Glutamatergic neuron (in vitro differentiated cells): Measurements from ENCODE around the gene HSPA12A. TPM values are rescaled to one million over a fixed set of nuclear protein-coding genes. Genes with fewer than 3 reads are reported as not detected.

Experiments used
- DNase-seq: peaks from one replicate; pipeline ENCODE4 v3.0.0; 2022
- H3K27ac Mint-ChIP-seq: one replicate; pipeline ENCODE4 v1.8.0; 2020; ENCODE audit warnings: mild to moderate bottlenecking, mixed read lengths, inconsistent platforms; ENCODE audit not compliant: unreplicated experiment
- H3K27me3 Mint-ChIP-seq: one replicate; pipeline ENCODE4 v1.8.0; 2020; ENCODE audit warnings: mild to moderate bottlenecking, moderate library complexity, mixed read lengths, inconsistent platforms; ENCODE audit not compliant: unreplicated experiment
- H3K36me3 Mint-ChIP-seq: one replicate; pipeline ENCODE4 v1.8.0; 2020; ENCODE audit warnings: mild to moderate bottlenecking, mixed read lengths, inconsistent platforms; ENCODE audit not compliant: unreplicated experiment
- H3K4me1 Mint-ChIP-seq: one replicate; pipeline ENCODE4 v1.8.0; 2020; ENCODE audit warnings: mild to moderate bottlenecking, low read depth, mixed read lengths, inconsistent platforms; ENCODE audit not compliant: unreplicated experiment
- H3K4me3 Mint-ChIP-seq: one replicate; pipeline ENCODE4 v1.8.0; 2020; ENCODE audit warnings: mild to moderate bottlenecking, mixed read lengths, inconsistent platforms; ENCODE audit not compliant: unreplicated experiment
- H3K9me3 Mint-ChIP-seq: one replicate; pipeline ENCODE4 v1.8.0; 2020; ENCODE audit warnings: mild to moderate bottlenecking, moderate library complexity, mixed read lengths, inconsistent platforms; ENCODE audit not compliant: unreplicated experiment
- CTCF ChIP-seq: fragments of 200-600 bp; sonication (generic); IDR thresholded peaks from one replicate; pipeline ENCODE4 v1.5.0; 2021; ENCODE audit not compliant: partially characterized antibody, unreplicated experiment
- total RNA-seq: library from RNA; stranded (reverse); fragmentation: NEBNext Ultra II Directional; extraction: Animal tissue kit (Norgen Biotek cat#: 25700); gene quantifications from one replicate; pipeline ENCODE4 v1.2.1, GENCODE V29; 2021; ENCODE audit not compliant: unreplicated experiment

HSPA12A gene
- total RNA-seq, 1 donor from 2014 or later = 75.0 TPM

- Mint-ChIP-seq H3K27me3 (peaks cover 6% of the 10 kb centered on the region), H3K9me3 (no peaks in the 10 kb centered on the region), H3K27ac (no peak overlapping the region), H3K4me3 (no peak overlapping the region), H3K36me3 (peaks cover 9% of the 10 kb centered on the region), H3K4me1 (no peaks in the 10 kb centered on the region)
- no peak for TF ChIP-seq CTCF
- no peak for DNase-seq
Observed at GRCh38 chr10:116676118-116676517, 66.2 kb downstream of the HSPA12A start.

GRCh38 chr10:116674901-116675423, 67.4 kb downstream of the HSPA12A start:
- Mint-ChIP-seq H3K9me3 (peaks cover 2% of the 10 kb centered on the region), H3K4me3 (no peak overlapping the region), H3K4me1 (no peaks in the 10 kb centered on the region), H3K36me3 (peaks cover 10% of the 10 kb centered on the region), H3K27me3 (peaks cover 7% of the 10 kb centered on the region), H3K27ac (no peak overlapping the region)
- TF ChIP-seq CTCF = no peak
- DNase-seq = no peak

- DNase-seq = no peak
- H3K36me3 Mint-ChIP-seq = peaks cover 10% of the 10 kb centered on the region
- H3K27me3 Mint-ChIP-seq = peaks cover 7% of the 10 kb centered on the region
- no peak overlapping the region for H3K4me3 Mint-ChIP-seq
- no peak overlapping the region for H3K27ac Mint-ChIP-seq
- H3K9me3 Mint-ChIP-seq = peaks cover 2% of the 10 kb centered on the region
- no peaks in the 10 kb centered on the region for H3K4me1 Mint-ChIP-seq
- TF ChIP-seq CTCF = no peak
Observed at GRCh38 chr10:116673866-116674265, 68.5 kb downstream of the HSPA12A start.

GRCh38 chr10:116672891-116673290, 69.5 kb downstream of the HSPA12A start:
- peaks cover 2% of the 10 kb centered on the region for H3K9me3 Mint-ChIP-seq
- no peak overlapping the region for H3K4me3 Mint-ChIP-seq
- peaks cover 7% of the 10 kb centered on the region for H3K27me3 Mint-ChIP-seq
- no peak overlapping the region for H3K27ac Mint-ChIP-seq
- H3K4me1 Mint-ChIP-seq = no peaks in the 10 kb centered on the region
- no peak for TF ChIP-seq CTCF
- peaks cover 10% of the 10 kb centered on the region for H3K36me3 Mint-ChIP-seq
- DNase-seq = no peak

- H3K9me3 Mint-ChIP-seq = peaks cover 5% of the 10 kb centered on the region
- no peak for TF ChIP-seq CTCF
- H3K36me3 Mint-ChIP-seq = peaks cover 10% of the 10 kb centered on the region
- no peak overlapping the region for H3K27ac Mint-ChIP-seq
- no peak overlapping the region for H3K4me3 Mint-ChIP-seq
- DNase-seq = no peak
- H3K27me3 Mint-ChIP-seq = peaks cover 7% of the 10 kb centered on the region
- H3K4me1 Mint-ChIP-seq = no peaks in the 10 kb centered on the region
Observed at GRCh38 chr10:116671274-116671926, 71.0 kb downstream of the HSPA12A start.
